Loucy (cell line): ENCODE results near the gene MYCBPAP.

Experiments
- H2AFZ ChIP-seq: fragments of 200-600 bp; sonication (generic); 2 replicates; pipeline ENCODE4 v1.6.0; 2016; ENCODE audit warnings: antibody characterized with exemption, mild to moderate bottlenecking, low read length, moderate library complexity
- H3F3A ChIP-seq: fragments of 200-600 bp; 2 replicates; pipeline ENCODE4 v1.6.0; 2016; ENCODE audit warnings: antibody characterized with exemption, low read depth, mild to moderate bottlenecking
- H3K27me3 ChIP-seq: fragments of 200-600 bp; sonication (generic); 2 replicates; pipeline ENCODE4 v1.6.1; 2014; ENCODE audit warnings: low read length, mild to moderate bottlenecking; ENCODE audit not compliant: insufficient read depth, poor library complexity, severe bottlenecking
- H3K36me3 ChIP-seq: fragments of 200-600 bp; sonication (generic); 2 replicates; pipeline ENCODE4 v1.6.1; 2016; ENCODE audit warnings: low read length; ENCODE audit not compliant: insufficient read depth
- H3K4me1 ChIP-seq: fragments of 200-600 bp; sonication (generic); 2 replicates; pipeline ENCODE4 v1.5.1; 2014; ENCODE audit warnings: low read length, mild to moderate bottlenecking; ENCODE audit not compliant: insufficient read depth, poor library complexity, severe bottlenecking
- H3K4me2 ChIP-seq: fragments of 200-600 bp; sonication (generic); 2 replicates; pipeline ENCODE4 v1.6.0; 2014; ENCODE audit warnings: antibody characterized with exemption, low read length, low read depth, mild to moderate bottlenecking; ENCODE audit not compliant: poor library complexity, severe bottlenecking
- H3K4me3 ChIP-seq: fragments of 200-600 bp; sonication (generic); 2 replicates; pipeline ENCODE4 v1.5.1; 2014; ENCODE audit warnings: low read length, mild to moderate bottlenecking, mixed read lengths; ENCODE audit not compliant: poor library complexity, severe bottlenecking
- H3K79me2 ChIP-seq: fragments of 200-600 bp; sonication (generic); 2 replicates; pipeline ENCODE4 v1.6.1; 2014; ENCODE audit warnings: low read length; ENCODE audit not compliant: insufficient read depth
- H3K9ac ChIP-seq: fragments of 200-600 bp; sonication (generic); 2 replicates; pipeline ENCODE4 v1.6.0; 2014; ENCODE audit warnings: mild to moderate bottlenecking, low read depth, low read length, moderate library complexity; ENCODE audit not compliant: poor library complexity, severe bottlenecking
- H3K9me2 ChIP-seq: fragments of 200-600 bp; sonication (generic); replicated peaks from 2 replicates; pipeline ENCODE4 v1.6.1; 2016; ENCODE audit warnings: low read depth, low read length, mixed read lengths
- H3K9me3 ChIP-seq: fragments of 200-600 bp; sonication (generic); 2 replicates; pipeline ENCODE4 v1.6.1; 2014; ENCODE audit warnings: mild to moderate bottlenecking, antibody characterized with exemption, low read length, low read depth; ENCODE audit not compliant: insufficient read depth
- H4K20me1 ChIP-seq: fragments of 200-600 bp; sonication (generic); 2 replicates; pipeline ENCODE4 v1.6.0; 2014; ENCODE audit warnings: antibody characterized with exemption, low read length, mild to moderate bottlenecking; ENCODE audit not compliant: insufficient read depth, poor library complexity, severe bottlenecking
- EZH2phosphoT487 ChIP-seq: fragments of 200-600 bp; IDR thresholded peaks from 2 replicates; pipeline ENCODE4 v1.6.1; 2018; ENCODE audit warnings: antibody characterized with exemption, mild to moderate bottlenecking, moderate library complexity, borderline replicate concordance
- TF ChIP-seq, protein P1 (sequence below): fragments of 200-600 bp; sonication (generic); conservative IDR thresholded peaks from 2 replicates; pipeline ENCODE4 v1.5.1; 2014; ENCODE audit warnings: mild to moderate bottlenecking, antibody characterized with exemption, low read length

The MYCBPAP gene

DNA sequence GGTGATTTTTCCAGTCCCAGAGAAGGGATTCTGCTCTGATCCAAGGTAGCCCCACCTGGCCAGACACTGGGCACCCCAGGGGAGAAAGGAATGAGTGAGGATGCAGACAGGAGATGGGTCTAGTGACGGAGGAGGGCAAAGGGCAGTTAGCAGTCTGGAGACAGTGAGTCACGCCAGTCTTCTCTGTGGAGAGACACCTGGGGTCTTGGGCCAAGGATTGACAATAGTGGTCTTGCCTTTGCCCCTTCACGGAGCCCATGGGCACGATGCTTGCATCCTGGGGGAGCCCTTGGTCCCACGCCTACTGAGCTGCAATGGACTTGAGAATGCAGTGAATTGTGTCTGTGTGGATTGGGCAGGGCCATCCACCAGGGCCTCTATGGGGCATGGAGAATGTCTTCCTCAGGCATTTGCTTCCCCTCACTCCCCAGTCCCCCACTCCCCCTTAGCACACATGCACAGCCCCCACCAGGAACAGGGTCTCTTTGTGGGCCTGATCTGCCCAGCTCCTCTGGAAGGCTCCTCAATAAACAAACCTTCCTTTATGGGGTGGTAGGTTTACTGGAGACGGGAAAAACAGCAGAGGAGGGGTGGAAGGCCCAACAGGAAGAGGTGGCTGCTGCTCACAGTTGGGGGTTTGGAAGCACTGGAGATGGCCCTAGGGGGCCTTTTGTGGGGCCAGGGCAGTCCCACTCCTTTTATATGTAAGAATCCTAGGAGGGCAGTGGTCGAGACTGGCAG lies 41.0 kb upstream of the MYCBPAP start:
- Histone ChIP-seq H3F3A (no peaks in the 10 kb centered on the region), H3K36me3 (no peaks in the 10 kb centered on the region), H3K79me2 (no peaks in the 10 kb centered on the region), H3K27me3 (no peaks in the 10 kb centered on the region), H4K20me1 (no peaks in the 10 kb centered on the region), H3K9ac (no peak overlapping the region), H3K4me2 (no peak overlapping the region), H2AFZ (no peak overlapping the region), H3K9me3 (no peaks in the 10 kb centered on the region), H3K9me2 (no peaks in the 10 kb centered on the region), H3K4me3 (no peak overlapping the region), H3K4me1 (no peaks in the 10 kb centered on the region)
- TF ChIP-seq, protein P1, sequence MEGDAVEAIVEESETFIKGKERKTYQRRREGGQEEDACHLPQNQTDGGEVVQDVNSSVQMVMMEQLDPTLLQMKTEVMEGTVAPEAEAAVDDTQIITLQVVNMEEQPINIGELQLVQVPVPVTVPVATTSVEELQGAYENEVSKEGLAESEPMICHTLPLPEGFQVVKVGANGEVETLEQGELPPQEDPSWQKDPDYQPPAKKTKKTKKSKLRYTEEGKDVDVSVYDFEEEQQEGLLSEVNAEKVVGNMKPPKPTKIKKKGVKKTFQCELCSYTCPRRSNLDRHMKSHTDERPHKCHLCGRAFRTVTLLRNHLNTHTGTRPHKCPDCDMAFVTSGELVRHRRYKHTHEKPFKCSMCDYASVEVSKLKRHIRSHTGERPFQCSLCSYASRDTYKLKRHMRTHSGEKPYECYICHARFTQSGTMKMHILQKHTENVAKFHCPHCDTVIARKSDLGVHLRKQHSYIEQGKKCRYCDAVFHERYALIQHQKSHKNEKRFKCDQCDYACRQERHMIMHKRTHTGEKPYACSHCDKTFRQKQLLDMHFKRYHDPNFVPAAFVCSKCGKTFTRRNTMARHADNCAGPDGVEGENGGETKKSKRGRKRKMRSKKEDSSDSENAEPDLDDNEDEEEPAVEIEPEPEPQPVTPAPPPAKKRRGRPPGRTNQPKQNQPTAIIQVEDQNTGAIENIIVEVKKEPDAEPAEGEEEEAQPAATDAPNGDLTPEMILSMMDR: no peak
- TF ChIP-seq EZH2phosphoT487: no peak

DNA sequence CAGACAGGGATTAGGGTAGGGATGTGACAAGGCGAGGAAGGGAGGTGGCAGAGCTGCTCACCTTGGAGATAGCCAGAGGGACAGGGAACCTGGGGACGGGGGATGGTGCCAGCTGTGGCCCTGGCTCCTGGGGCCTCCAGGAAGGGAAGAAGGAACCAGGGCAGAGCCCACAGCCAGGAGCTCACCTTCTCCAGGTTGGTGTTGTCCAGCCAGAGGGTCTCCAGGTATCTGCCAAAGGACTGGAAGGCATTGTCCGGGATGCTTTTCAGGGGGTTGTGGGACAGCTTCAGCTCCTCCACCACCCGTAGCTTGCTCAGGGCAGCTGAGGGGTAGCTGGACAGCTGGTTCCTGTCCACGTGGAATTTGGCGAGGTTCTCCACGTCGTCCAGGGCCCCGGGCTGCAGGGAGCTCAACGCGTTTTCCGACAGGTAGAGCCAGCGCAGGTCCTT lies 40.4 kb upstream of the MYCBPAP start:
- H3K27me3 ChIP-seq: no peaks in the 10 kb centered on the region
- H2AFZ ChIP-seq: no peak overlapping the region
- no peaks in the 10 kb centered on the region for H3K36me3 ChIP-seq
- no peaks in the 10 kb centered on the region for H3K79me2 ChIP-seq
- TF ChIP-seq, protein P1: no peak
- TF ChIP-seq EZH2phosphoT487: no peak
- no peaks in the 10 kb centered on the region for H4K20me1 ChIP-seq
- H3K9me2 ChIP-seq: no peaks in the 10 kb centered on the region
- H3K4me1 ChIP-seq: no peaks in the 10 kb centered on the region
- no peaks in the 10 kb centered on the region for H3K9me3 ChIP-seq
- H3K4me2 ChIP-seq: no peak overlapping the region
- H3F3A ChIP-seq: no peaks in the 10 kb centered on the region
- no peak overlapping the region for H3K4me3 ChIP-seq
- no peak overlapping the region for H3K9ac ChIP-seq

DNA sequence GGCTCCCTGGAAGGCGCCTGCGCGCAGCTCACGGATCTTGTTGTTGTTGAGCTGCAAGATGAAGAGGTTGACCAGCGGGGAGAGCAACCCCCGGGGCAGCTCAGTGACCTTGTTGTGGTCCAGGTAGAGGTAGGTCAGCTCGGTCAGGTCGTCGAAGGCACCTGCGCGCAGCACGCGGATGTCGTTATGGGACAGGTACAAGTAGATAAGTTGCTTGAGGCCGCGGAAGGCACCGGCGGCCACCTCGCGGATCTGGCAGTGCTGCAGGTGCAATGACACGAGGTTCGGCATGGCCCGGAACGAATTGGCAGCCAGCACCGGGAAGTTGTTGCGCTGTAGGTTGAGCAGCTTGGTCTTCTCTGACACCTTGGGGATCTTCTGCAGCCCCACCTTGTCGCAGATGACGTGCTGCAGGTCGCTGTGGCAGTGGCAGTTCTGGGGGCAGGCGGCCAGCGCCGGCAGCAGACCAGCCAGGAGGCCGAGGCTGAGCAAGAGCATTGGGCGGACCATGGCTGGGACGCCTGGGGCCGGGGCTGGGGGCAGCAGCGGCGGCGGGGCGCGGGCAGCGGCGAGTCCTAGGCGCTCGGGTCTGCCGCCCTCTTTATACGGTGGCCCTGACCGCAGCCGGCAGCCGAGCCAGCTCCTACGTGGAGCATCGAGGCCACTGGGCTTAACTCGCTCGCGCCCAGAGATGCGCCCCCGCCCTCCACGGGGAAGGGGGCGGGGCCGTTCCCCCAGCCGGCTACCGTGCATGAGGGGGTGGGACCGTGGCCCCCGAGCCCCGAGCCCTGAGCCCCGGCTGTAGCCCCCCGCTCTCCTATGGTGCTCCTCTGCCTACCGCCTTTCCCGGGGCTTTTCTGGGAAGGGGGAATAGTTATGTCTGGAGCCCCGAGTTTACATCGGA lies 39.7 kb upstream of the MYCBPAP start, which contains the start of gene CHAD:
CHAD (minus strand) TSS at position 577 of the 904 bp plus-strand sequence; CDS start at position 510, 67 bp downstream.
- Histone ChIP-seq H3K9ac (no peak within 1 kb of the TSS), H3F3A (no peaks in the 10 kb centered on the region), H3K4me2 (no peak within 1 kb of the TSS), H3K36me3 (no peaks in the 10 kb centered on the region), H3K27me3 (no peaks in the 10 kb centered on the region), H3K79me2 (no peaks in the 10 kb centered on the region), H2AFZ (no peak within 1 kb of the TSS), H3K9me3 (no peaks in the 10 kb centered on the region), H3K4me1 (no peaks in the 10 kb centered on the region), H3K9me2 (no peaks in the 10 kb centered on the region), H3K4me3 (no peak within 1 kb of the TSS), H4K20me1 (no peaks in the 10 kb centered on the region)
- TF ChIP-seq, protein P1: no peak
- no peak for TF ChIP-seq EZH2phosphoT487
